ENCODE data around the gene IFRD1.

IFRD1 gene

DNA sequence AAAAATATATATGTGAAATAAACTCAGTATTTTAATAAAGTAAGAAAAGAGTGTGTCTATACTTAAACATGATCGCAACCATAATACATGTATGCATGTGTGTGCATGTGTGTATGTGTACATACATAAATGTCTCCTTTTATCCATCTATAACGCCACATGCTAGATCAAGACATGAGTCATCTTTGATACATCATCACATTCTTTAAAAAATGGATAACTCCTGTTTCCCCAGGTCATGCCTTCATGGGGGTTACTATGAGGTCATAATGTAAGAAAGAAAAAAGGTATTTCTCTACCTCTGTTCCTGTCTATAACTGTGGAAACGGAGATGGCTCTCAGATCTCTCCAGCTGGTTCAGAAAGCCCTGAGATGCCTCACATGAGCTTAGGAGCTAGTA is 71.7 kb downstream of the IFRD1 start:
- DNase-seq, result no peak

DNA sequence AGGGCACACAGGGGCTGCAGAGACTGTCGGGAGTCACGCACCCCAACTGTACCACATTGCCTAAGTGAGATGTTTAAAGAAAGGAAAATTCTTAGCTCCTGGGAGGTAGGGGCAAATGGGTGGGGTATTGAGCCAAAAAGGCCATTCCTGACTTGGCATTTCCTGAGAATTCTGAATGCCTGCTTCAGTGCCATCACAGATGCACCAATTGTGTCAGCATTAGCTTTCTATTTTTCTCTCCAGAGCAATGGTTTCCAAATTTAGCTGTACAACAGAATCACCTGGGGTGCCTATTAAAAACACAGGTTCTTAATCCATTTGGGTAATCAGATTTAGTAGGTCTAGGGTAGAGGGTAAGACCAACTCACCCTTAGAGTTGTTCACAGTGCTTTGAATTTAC is 73.6 kb downstream of the IFRD1 start:
- no peak for DNase-seq

Measured in DMS 273 treated with DMSO at 0.1 percent for 48 hours (cell line).